ENCODE data around the gene UNC119B. TPM values are rescaled to one million over a fixed set of nuclear protein-coding genes. Genes with fewer than 3 reads are reported as not detected.

UNC119B gene
- total RNA-seq, 2 experiments from 2014 or later: 17.2 to 27.4 TPM

GRCh38 chr12:120690083-120690450 is 20.2 kb upstream of the UNC119B start:
- no peak overlapping the region for H3K4me3 ChIP-seq (ENCODE audit: low read depth, low read length, poor library complexity, severe bottlenecking)
- POLR2A ChIA-PET: interaction anchor here (0.5 kb wide), 1 partner anchor 119 kb away, joined by 4 read pairs; no protein-coding TSS in a partner anchor

DNA sequence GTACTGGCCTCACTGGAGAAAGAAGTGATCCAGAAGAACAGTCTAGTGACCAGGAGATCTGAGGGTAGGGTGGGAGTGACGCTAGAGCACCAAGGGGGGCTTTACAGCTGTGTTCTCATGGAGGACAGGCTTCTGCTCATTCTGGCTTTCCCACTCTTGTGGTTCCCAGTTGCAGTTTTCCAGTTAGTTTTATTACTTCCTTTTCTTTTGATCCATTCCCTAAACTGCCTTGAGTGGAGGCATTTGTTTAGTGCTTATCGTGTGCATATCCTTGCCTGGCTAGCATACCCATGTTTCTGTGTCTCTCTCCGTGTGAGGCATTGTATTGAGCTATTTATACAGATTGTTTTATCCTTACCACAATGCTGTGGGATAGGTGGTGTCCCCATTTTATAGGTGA is 19.3 kb upstream of the UNC119B start:
- CTCF ChIA-PET (ENCODE audit: unreplicated experiment): no interaction called here
- BruUV-seq (replicated peaks): no TSS peak
- Histone ChIP-seq H3K9me3 (ENCODE audit: low read length) (no peaks in the 10 kb centered on the region), H3K79me2 (ENCODE audit: insufficient read depth, low read depth, low read length) (peaks cover 66% of the 10 kb centered on the region), H2AFZ (ENCODE audit: low read length) (no peak overlapping the region), H4K20me1 (ENCODE audit: insufficient read depth, low read length) (peaks cover 36% of the 10 kb centered on the region), H3K9me2 (ENCODE audit: insufficient read depth, low read length) (no peaks in the 10 kb centered on the region), H3K4me3 (ENCODE audit: low read depth, low read length, poor library complexity, severe bottlenecking) (no peak overlapping the region), H3K27ac (ENCODE audit: low read depth, low read length, poor library complexity, severe bottlenecking) (no peak overlapping the region), H3K36me3 (ENCODE audit: insufficient read depth, low read length) (peaks cover 56% of the 10 kb centered on the region), H3K4me1 (ENCODE audit: insufficient read depth, low read length, poor library complexity, severe bottlenecking) (peaks cover 22% of the 10 kb centered on the region), H3K4me2 (ENCODE audit: low read length) (peak overlapping the region; percentile 10; the same call in 1 of the 2 replicates)
- no peak for DNase-seq (ENCODE audit: low spot score)
- TF ChIP-seq, protein P1, sequence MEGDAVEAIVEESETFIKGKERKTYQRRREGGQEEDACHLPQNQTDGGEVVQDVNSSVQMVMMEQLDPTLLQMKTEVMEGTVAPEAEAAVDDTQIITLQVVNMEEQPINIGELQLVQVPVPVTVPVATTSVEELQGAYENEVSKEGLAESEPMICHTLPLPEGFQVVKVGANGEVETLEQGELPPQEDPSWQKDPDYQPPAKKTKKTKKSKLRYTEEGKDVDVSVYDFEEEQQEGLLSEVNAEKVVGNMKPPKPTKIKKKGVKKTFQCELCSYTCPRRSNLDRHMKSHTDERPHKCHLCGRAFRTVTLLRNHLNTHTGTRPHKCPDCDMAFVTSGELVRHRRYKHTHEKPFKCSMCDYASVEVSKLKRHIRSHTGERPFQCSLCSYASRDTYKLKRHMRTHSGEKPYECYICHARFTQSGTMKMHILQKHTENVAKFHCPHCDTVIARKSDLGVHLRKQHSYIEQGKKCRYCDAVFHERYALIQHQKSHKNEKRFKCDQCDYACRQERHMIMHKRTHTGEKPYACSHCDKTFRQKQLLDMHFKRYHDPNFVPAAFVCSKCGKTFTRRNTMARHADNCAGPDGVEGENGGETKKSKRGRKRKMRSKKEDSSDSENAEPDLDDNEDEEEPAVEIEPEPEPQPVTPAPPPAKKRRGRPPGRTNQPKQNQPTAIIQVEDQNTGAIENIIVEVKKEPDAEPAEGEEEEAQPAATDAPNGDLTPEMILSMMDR (conservative IDR thresholded peaks at IDR 0.05; ENCODE audit: low read length): no peak
- intact Hi-C loops (cut with micrococcal nuclease; ENCODE audit: unreplicated experiment): no loop called here
- POLR2A ChIA-PET: interaction anchor here (0.6 kb wide), 1 partner anchor 124 kb away, joined by 3 read pairs; no protein-coding TSS in a partner anchor

More at GRCh38 chr12:120690083-120690450, 20.2 kb upstream of the UNC119B start:
- Histone ChIP-seq H3K27ac (ENCODE audit: low read depth, low read length, poor library complexity, severe bottlenecking) (no peak overlapping the region), H2AFZ (ENCODE audit: low read length) (no peak overlapping the region), H4K20me1 (ENCODE audit: insufficient read depth, low read length) (peaks cover 36% of the 10 kb centered on the region), H3K9me3 (ENCODE audit: low read length) (no peaks in the 10 kb centered on the region; the same call in 1 of the 2 replicates), H3K4me1 (ENCODE audit: insufficient read depth, low read length, poor library complexity, severe bottlenecking) (peaks cover 31% of the 10 kb centered on the region), H3K36me3 (ENCODE audit: insufficient read depth, low read length) (peaks cover 47% of the 10 kb centered on the region), H3K79me2 (ENCODE audit: insufficient read depth, low read depth, low read length) (peaks cover 66% of the 10 kb centered on the region), H3K4me2 (ENCODE audit: low read length) (peak overlapping the region; percentile 98), H3K9me2 (ENCODE audit: insufficient read depth, low read length) (no peaks in the 10 kb centered on the region)
- intact Hi-C loops (cut with micrococcal nuclease; ENCODE audit: unreplicated experiment): no loop called here
- no peak for TF ChIP-seq EZH2phosphoT487 (IDR thresholded peaks at IDR 0.05; ENCODE audit: borderline replicate concordance, low read depth, low read length)
- TF ChIP-seq, protein P1 (conservative IDR thresholded peaks at IDR 0.05; ENCODE audit: low read length): no peak
- CTCF ChIA-PET (ENCODE audit: unreplicated experiment): interaction anchor here (0.8 kb wide), 2 partner anchors 32 to 41 kb away, joined by 3 to 4 read pairs; no protein-coding TSS in a partner anchor
- BruUV-seq (replicated peaks): no TSS peak
- DNase-seq (ENCODE audit: low spot score): no peak

DNA sequence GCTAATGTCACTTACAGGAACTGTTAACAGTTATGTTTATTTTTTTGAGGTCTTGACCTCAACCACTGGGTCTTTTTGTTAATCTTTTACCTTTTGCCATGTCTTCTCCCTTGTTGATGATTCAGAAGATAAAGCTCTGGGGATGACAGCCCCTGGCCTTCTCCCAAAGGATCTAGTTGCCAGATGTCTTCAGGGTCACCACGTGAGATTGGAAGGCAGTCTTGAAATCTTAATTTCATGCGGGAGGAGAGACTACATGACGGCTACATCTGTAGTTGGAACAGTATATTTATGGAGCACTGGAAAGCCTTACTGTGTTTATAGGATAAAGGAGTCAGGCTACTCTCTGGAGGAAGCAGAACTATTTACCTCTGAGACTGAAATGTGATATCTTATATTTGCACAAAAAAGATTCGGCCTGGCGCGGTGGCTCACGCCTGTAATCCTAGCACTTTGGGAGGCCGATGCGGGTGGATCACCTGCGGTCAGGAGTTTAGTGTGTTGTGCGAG is 17.7 kb upstream of the UNC119B start:
- Histone ChIP-seq H3K4me1 (ENCODE audit: insufficient read depth, low read length, poor library complexity, severe bottlenecking) (peaks cover 20% of the 10 kb centered on the region), H4K20me1 (ENCODE audit: insufficient read depth, low read length) (peaks cover 36% of the 10 kb centered on the region), H3K27ac (ENCODE audit: low read depth, low read length, poor library complexity, severe bottlenecking) (no peak overlapping the region), H3K4me2 (ENCODE audit: low read length) (no peak overlapping the region), H3K9me2 (ENCODE audit: insufficient read depth, low read length) (no peaks in the 10 kb centered on the region), H3K9me3 (ENCODE audit: low read length) (no peaks in the 10 kb centered on the region), H3K36me3 (ENCODE audit: insufficient read depth, low read length) (peaks cover 72% of the 10 kb centered on the region), H3K79me2 (ENCODE audit: insufficient read depth, low read depth, low read length) (peaks cover 60% of the 10 kb centered on the region), H3K4me3 (ENCODE audit: low read depth, low read length, poor library complexity, severe bottlenecking) (no peak overlapping the region), H2AFZ (ENCODE audit: low read length) (no peak overlapping the region)
- POLR2A ChIA-PET: interaction anchor here (0.5 kb wide), 1 partner anchor 280 kb away, joined by 5 read pairs; no protein-coding TSS in a partner anchor
- intact Hi-C loops (cut with micrococcal nuclease; ENCODE audit: unreplicated experiment): no loop called here
- BruUV-seq (replicated peaks): no TSS peak
- DNase-seq (ENCODE audit: low spot score): no peak
- no peak for TF ChIP-seq EZH2phosphoT487 (IDR thresholded peaks at IDR 0.05; ENCODE audit: borderline replicate concordance, low read depth, low read length)
- TF ChIP-seq, protein P1 (conservative IDR thresholded peaks at IDR 0.05; ENCODE audit: low read length): no peak
- CTCF ChIA-PET (ENCODE audit: unreplicated experiment): no interaction called here

All from OCI-LY7 (cell line).